Progenitor cell of endocrine pancreas (in vitro differentiated cells): ENCODE results near the gene GID4. TPM values are rescaled to one million over a fixed set of nuclear protein-coding genes. Genes with fewer than 3 reads are reported as not detected.

Source experiments
- DNase-seq: peaks from one replicate; pipeline ENCODE4 v3.0.0; 2021; ENCODE audit warnings: low spot score; ENCODE audit not compliant: unreplicated experiment
- H3K27ac Mint-ChIP-seq: 2 replicates; pipeline ENCODE4 v1.8.0; 2021; ENCODE audit warnings: mild to moderate bottlenecking, moderate library complexity, mixed read lengths
- H3K27me3 Mint-ChIP-seq: 2 replicates; pipeline ENCODE4 v1.8.0; 2021; ENCODE audit warnings: mixed read lengths
- H3K36me3 Mint-ChIP-seq: 2 replicates; pipeline ENCODE4 v1.8.0; 2022; ENCODE audit warnings: mixed read lengths; ENCODE audit not compliant: insufficient read depth
- H3K4me1 Mint-ChIP-seq: 2 replicates; pipeline ENCODE4 v1.8.0; 2021; ENCODE audit warnings: low read depth, mixed read lengths
- H3K4me3 Mint-ChIP-seq: 2 replicates; pipeline ENCODE4 v1.8.0; 2021; ENCODE audit warnings: low read depth, mild to moderate bottlenecking, moderate library complexity, mixed read lengths
- H3K9me3 Mint-ChIP-seq: 2 replicates; pipeline ENCODE4 v1.8.0; 2021; ENCODE audit warnings: low read depth, mixed read lengths
- total RNA-seq: library from RNA; stranded (reverse); gene quantifications from 2 replicates; pipeline ENCODE4 v1.2.1, GENCODE V29; 2021
- TF ChIP-seq, protein P1 (sequence below): fragments of 200-600 bp; sonication (generic); IDR thresholded peaks from one replicate; pipeline ENCODE4 v1.5.0; 2021; ENCODE audit warnings: antibody characterized with exemption, mild to moderate bottlenecking; ENCODE audit not compliant: unreplicated experiment

Gene GID4
- total RNA-seq, 1 donor from 2014 or later = 12.1 TPM

DNA sequence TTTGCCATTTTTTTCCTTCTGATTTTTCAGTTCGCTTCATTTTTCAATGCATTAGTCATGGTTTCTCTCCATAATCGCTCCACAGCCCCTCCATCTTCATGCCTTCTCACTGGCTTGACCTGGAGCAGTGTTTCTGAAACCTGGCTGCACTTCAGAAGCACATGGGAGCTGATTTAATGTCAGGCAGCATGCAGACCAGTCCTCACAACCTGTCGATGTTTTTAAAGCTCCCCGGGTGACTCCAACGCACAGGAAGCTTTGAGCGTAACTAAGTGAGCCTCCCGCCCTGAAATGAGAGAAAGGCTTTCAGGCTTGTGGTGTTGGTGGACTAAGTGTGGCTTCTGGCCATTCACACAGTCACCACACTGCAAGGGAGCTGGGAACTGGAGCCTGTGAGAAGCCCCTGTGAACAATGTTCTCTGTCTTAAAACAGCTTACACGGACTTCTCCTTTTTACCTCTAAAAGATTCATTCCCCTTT lies 31.7 kb downstream of the GID4 start:
- Mint-ChIP-seq H3K4me3 (no peak overlapping the region), H3K27ac (no peak overlapping the region), H3K9me3 (no peaks in the 10 kb centered on the region), H3K36me3 (no peaks in the 10 kb centered on the region), H3K4me1 (peaks cover 2% of the 10 kb centered on the region), H3K27me3 (peaks cover 6% of the 10 kb centered on the region)
- DNase-seq = no peak
- TF ChIP-seq, protein P1, sequence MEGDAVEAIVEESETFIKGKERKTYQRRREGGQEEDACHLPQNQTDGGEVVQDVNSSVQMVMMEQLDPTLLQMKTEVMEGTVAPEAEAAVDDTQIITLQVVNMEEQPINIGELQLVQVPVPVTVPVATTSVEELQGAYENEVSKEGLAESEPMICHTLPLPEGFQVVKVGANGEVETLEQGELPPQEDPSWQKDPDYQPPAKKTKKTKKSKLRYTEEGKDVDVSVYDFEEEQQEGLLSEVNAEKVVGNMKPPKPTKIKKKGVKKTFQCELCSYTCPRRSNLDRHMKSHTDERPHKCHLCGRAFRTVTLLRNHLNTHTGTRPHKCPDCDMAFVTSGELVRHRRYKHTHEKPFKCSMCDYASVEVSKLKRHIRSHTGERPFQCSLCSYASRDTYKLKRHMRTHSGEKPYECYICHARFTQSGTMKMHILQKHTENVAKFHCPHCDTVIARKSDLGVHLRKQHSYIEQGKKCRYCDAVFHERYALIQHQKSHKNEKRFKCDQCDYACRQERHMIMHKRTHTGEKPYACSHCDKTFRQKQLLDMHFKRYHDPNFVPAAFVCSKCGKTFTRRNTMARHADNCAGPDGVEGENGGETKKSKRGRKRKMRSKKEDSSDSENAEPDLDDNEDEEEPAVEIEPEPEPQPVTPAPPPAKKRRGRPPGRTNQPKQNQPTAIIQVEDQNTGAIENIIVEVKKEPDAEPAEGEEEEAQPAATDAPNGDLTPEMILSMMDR = no peak

DNA sequence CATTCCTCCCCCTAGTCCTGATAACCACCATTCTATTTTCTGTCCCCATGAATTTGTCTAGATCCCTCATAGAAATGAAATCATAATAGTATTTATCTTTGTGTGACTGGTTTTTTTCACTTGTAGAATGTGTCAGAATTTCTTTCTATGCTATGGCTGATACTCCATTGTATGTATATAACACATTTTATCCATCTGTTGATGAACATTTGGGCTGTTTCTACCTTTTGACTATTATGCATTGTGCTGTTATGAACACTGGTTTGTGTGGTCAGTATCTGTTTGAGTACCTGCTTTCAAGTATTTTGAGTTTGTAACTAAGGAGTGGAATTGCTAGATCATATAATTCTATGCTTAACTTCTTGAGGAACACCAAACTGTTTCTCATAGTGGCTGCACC lies 32.5 kb downstream of the GID4 start:
- TF ChIP-seq, protein P1 = no peak
- no peaks in the 10 kb centered on the region for H3K36me3 Mint-ChIP-seq
- DNase-seq = no peak
- H3K4me3 Mint-ChIP-seq = no peak overlapping the region
- H3K4me1 Mint-ChIP-seq = peaks cover 2% of the 10 kb centered on the region
- no peaks in the 10 kb centered on the region for H3K9me3 Mint-ChIP-seq
- peaks cover 6% of the 10 kb centered on the region for H3K27me3 Mint-ChIP-seq
- no peak overlapping the region for H3K27ac Mint-ChIP-seq

DNA sequence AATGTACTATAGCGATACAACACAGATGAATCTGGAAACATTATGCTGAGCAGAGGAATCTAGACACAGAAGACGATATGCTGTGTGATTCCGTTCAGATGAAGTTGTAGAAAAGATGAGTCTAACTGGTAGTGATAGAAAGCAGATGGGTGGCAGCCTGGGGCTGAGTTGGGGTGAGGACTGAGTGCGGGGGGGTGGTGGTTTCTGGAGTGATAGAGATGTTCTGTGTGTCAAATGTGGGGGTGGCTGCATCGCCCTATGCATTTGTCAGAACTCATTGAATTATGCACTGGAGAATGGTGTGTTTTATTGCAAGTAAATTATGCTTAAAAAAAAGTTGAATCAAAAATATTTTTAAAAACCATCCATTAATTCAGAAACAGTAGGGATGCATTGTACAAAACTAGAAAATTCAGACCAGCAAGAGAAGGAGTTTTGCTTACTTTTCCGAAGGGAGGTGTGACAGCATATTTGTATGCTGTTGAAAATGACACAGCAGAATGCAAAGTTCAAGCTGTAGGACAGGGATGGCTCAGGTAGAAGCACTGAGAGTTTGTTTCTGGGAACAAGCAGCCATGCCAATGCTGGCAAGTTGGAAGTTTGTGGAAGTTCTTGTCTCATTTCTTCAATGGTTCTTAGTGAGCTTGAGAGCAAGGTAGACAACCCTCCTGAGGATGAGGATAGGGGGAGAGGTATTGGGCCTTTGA lies 35.5 kb downstream of the GID4 start:
- TF ChIP-seq, protein P1 = no peak
- Mint-ChIP-seq H3K4me3 (no peak overlapping the region), H3K27ac (no peak overlapping the region), H3K27me3 (peaks cover 8% of the 10 kb centered on the region), H3K4me1 (peaks cover 2% of the 10 kb centered on the region), H3K9me3 (no peaks in the 10 kb centered on the region), H3K36me3 (no peaks in the 10 kb centered on the region)
- DNase-seq = no peak

DNA sequence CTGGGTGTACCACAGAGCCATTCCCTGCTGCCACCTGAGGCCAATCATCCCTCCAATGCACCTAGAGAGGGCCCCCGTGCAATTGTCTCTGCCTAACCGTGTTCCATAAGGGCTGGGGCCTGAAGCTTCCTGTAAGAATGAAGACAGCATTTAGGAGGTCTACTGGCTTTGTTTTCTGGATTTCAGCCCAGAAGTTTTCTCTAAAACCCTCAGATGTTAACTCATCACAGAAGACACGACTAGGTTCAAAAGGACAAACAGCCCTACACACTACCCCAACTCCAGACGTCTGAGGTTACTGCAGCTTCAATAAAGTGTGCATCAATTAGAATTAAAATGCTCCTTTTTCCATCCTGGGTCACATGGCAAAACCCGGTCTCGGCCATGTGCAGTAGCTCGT lies 37.7 kb downstream of the GID4 start:
- DNase-seq = no peak
- Mint-ChIP-seq H3K27ac (no peak overlapping the region), H3K9me3 (no peaks in the 10 kb centered on the region), H3K4me1 (no peaks in the 10 kb centered on the region), H3K27me3 (peaks cover 5% of the 10 kb centered on the region), H3K36me3 (no peaks in the 10 kb centered on the region), H3K4me3 (no peak overlapping the region)
- TF ChIP-seq, protein P1 = no peak

DNA sequence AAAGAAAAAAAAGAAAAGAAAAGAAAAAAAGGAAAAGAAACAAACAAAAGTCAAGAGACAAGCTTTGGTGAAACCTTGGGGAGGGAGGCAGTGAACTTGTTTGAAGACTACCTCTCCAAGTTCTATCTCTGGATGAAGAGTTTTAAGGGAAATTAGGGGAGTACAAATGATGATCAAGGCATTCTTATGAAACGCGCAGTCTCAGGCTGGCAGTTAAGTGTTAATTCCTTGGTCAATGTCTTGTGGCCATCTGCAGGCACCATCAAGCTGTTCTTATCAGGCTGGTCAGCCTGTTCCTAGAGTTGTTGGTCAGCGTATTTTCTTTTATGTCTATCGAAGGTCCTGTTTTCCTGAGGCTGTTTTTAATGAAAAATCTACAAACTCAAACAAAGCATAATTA lies 40.3 kb downstream of the GID4 start:
- H3K4me1 Mint-ChIP-seq = no peaks in the 10 kb centered on the region
- no peak overlapping the region for H3K27ac Mint-ChIP-seq
- TF ChIP-seq, protein P1 = no peak
- H3K27me3 Mint-ChIP-seq = peaks cover 5% of the 10 kb centered on the region
- H3K36me3 Mint-ChIP-seq = no peaks in the 10 kb centered on the region
- DNase-seq = no peak
- H3K9me3 Mint-ChIP-seq = no peaks in the 10 kb centered on the region
- no peak overlapping the region for H3K4me3 Mint-ChIP-seq
